Erythroblast (primary cell): ENCODE data around the gene FOXL3.

ENCODE experiments used
- DNase-seq, 2 experiments: peaks; one replicate each; lab custom pipeline; 2025; lab: John Stamatoyannopoulos, UW
- GATA1 ChIP-seq: IDR thresholded peaks from 2 replicates; pipeline ENCODE4 v1.6.1; 2011; ENCODE audit warnings: low read depth, mild to moderate bottlenecking, control low read depth, low read length, moderate library complexity
- POLR2A ChIP-seq: IDR thresholded peaks from 2 replicates; pipeline ENCODE4 v1.6.1; 2011; ENCODE audit warnings: mild to moderate bottlenecking, low read length

The FOXL3 gene

DNA sequence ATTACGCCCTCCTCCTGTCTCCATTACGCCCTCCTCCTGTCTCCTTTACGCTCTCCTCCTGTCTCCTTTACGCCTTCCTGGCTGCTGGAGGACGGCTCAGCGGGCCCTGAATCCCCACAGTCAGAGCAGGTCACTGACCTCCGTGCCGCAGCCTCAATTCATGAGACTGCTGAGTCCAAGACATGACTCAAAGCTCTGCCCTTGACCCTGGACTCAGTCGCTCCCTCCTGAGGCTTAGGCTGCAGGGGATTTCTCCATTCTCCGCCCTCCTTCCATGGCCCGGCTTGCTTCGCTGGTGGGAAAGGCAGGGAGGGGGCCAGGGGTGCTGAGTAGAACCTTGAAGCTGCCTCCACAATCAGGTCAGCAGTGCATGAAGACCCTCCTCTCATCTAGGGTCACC lies 21.0 kb upstream of the FOXL3 start:
- TF ChIP-seq GATA1: no peak
- TF ChIP-seq POLR2A: no peak
- DNase-seq: no peak

DNA sequence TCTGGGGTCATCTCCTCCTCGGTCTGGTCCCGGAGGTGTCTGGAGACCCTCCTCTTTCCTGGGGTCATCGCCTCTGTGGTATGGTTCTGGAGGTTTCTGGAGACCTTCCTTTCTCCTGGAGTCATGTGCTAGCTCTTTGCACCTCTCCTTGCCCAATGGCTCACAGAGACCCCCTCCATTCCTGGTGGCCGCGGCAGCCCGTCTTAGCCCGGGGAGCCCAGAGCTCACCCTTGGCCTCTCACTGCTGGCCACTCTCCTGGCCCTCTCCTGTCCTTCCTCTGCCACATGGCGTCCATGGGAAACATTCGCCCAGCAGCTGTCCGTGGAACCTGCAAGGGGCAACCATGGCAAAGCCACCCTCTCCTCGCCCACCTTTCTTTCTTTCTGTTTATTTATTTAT lies 20.2 kb upstream of the FOXL3 start:
- TF ChIP-seq POLR2A (no peak), GATA1 (no peak)
- DNase-seq: no peak

DNA sequence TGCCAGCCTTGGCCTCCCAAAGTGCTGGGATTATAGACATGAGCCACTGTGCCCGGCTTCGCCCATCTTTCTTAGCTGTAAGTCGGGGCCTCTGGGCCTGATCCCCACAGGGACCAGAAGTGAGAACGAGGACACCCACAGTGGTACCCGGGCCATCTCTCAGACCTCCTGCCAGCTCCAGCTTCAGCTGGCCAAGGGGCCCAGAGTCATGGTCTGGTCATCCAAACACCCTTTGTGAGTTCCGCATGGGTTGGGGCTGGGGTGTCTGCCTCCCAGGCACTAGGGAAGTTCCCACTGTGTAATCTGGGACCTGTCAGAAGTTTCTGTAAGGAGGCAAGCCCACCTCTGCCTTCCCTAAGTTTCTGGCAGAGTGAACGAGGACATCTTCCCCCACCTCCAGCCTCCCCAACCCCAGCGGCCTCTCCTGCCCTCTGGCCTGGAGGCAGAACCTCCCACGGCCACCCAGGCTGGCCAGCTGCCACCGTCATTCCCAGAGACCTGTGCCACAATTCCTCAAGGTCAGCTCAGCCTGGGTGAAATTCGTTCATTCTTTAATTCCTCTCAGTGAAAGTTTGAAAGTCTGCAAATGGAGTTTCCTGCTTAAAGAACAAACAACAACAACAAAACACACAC lies 19.5 kb upstream of the FOXL3 start:
- TF ChIP-seq POLR2A: no peak
- no peak for TF ChIP-seq GATA1
- DNase-seq: no peak

DNA sequence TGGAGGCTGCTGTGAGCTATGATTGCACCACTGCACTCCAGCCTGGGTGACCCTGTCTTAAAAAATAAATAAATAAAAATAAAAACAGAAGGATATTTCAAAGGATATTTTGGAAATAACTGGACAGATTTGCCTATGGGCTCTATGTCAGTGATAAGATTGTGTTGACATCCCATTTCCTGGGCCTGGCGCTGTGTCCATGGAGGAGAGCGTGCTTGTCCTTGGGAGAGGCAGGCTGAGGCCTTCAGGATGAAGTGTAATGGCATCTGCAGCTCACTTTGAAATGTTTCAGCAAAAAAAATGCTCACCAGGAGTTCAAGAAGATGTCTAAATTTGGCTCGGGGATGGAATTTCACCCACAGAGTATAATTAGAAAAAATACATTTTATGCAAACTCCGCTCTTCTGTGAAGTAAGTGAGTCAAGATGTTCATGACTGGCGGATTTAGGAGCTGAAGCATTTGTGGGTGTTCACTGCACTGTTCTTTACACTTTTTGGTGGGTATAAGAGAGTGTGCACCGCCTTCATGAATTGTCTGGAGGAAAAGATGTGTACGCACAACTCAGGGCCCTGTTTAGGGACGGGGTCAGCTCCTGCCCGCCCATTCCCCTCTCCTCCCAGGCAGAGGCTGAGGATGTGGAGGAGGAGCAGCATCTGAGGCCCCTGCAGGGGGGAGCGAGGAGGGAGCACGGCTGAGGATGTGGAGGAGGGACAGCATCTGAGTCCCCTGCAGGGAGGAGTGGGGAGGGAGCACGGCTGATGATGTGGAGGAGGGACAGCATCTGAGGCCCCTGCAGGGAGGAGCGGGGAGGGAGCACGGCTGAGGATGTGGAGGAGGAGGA lies 18.5 kb upstream of the FOXL3 start:
- no peak for TF ChIP-seq GATA1
- no peak for TF ChIP-seq POLR2A
- DNase-seq: no peak

DNA sequence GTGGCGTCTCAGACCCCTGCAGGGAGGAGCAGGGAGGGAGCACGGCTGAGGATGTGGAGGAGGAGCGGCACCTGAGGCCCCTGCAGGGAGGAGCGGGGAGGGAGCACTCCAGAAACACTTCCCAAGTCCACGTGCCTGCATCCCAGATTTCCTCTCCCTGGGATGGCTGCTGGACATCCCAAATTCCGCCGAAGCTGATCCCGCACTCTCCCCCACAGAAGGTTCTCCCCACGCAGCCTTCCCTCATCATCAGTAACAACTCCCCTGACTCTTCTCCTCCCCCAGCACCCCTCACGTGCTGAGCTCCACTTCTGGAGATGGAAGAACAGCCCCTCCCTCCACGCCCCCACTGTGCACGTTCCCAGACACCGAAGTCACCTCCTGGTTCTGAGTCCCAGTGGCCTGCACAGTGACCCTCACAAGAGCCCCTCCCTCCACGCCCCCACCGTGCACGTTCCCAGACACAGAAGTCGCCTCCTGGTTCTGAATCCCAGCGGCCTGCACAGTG lies 17.8 kb upstream of the FOXL3 start:
- DNase-seq: no peak
- TF ChIP-seq GATA1 (no peak), POLR2A (no peak)

DNA sequence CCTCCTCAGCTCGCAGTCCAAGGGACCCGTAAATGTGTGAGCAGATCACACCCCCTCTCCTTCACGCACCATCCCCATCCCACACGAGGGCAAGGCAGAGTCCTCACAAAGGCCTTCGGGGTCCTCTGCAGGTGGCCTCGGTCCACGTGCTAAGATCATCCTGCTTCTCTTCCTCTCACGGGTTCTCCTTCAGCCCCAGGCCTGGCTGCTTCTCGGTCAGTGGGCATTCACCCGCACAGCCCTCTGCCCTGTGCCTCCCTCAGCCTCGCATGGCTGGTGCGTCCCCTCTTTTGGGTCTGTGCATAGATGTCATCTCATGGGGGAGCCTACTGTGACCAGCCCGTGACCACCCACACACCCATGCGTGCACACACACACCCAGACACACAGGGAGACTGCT lies 17.3 kb upstream of the FOXL3 start:
- no peak for TF ChIP-seq GATA1
- TF ChIP-seq POLR2A: no peak
- DNase-seq: no peak

DNA sequence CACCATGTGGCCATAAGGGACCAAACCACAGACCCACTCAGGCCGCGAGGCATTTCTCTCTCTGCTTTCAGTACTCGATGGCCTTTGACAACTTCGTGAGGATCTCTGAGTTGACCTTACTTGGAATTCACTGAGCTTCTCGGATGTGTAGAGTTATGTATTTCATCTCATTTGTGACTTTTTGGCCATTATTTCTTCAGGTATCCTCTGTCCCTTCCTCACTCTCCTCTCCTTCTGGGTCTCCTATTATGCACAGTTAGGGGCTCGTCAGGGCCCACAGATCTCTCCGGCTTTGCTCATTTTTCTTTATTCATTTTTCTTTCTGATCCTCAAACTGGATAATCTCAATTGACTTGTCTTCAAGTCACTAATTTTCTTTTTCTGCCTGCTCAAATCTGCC lies 16.6 kb upstream of the FOXL3 start:
- no peak for TF ChIP-seq GATA1
- no peak for TF ChIP-seq POLR2A
- no peak for DNase-seq

DNA sequence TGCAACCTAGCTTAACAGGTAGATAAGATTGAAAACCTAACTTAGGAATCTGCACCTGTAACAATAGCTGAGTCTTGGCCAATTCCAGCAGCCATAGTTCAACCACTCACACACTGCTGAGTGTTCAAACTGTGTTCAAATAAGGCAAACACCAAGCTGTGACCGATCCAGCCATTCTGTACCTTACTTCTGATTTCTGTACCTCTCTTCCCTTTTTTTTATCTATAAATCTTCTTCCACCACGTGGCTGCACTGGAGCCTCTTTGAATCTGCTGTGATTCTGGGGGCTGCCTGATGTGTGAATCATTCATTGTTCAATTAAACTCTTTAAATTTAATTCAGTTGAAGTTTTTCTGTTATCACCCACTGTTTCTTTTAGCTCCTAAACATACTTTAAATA lies 15.7 kb upstream of the FOXL3 start:
- no peak for DNase-seq
- TF ChIP-seq GATA1 (no peak), POLR2A (no peak)

DNA sequence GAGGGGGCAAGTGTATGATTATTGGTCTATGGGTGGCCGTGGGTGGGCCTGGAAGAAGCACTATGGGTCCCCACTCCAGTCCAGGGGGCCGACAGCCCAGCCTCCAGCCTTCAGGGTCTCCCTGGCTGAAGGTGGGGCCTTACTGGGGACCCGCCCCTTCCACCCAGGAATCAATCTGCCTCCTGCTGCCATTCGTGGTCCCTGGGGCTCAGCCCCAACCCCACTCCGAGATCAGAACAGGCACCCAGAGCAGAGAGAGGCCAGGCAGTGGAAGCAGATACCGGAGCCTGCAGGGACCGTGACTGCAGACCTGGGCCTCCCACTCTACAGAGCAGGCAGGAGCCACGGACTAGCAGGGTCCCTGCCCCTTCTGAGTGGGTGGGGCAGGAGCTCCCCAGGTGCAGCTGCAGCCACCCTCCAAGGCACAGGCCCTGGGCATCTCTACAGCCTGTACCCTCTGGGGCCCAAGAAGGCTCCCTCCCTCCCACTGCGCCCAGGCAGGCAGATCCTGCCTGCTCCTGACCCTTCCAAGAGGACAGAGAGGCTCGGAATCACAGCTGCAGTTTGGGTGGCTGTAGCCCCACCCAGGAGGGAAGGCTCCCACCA lies 13.6 kb upstream of the FOXL3 start:
- TF ChIP-seq POLR2A: no peak
- no peak for TF ChIP-seq GATA1
- DNase-seq: no peak

DNA sequence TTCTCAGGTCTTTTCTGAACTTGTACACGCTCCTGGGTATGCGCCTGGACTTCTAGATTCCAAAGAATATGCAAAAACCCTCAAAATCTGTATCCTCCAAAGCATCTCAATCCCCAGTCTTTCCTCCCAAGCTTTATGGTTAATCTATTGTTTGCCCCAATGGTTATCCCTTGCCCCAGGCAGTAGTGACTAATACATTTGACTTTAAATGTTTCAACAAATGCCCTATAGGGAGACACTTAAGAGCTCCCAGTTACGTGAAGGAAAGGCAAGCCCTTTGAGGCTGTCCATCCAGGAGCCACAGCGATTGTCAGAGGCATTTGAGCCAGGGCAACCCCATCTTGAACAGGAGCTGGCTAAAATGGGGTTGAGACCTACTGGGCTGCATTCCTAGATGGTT lies 12.7 kb upstream of the FOXL3 start:
- TF ChIP-seq GATA1: no peak
- DNase-seq: no peak

DNA sequence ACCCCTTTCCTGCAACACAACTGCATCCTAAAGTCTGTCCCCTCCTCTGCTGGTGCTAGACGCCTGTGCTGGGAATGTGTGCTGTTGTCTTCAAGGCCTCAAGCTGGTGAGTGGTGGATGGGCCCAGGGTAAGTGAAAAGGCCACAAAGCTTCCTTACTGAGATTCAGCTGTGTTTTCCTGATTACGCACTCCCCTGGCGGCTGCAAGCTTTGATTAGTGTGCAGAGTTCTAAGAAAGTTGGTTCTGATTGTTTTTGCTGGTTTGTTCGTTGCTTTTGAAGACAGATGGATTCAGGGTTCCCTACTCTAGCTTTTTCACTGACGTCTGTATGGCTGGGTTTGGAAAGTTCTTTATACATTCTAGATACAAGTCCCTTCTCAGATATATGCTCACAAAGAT lies 11.9 kb upstream of the FOXL3 start:
- no peak for DNase-seq
- TF ChIP-seq GATA1: no peak
- TF ChIP-seq POLR2A: no peak

DNA sequence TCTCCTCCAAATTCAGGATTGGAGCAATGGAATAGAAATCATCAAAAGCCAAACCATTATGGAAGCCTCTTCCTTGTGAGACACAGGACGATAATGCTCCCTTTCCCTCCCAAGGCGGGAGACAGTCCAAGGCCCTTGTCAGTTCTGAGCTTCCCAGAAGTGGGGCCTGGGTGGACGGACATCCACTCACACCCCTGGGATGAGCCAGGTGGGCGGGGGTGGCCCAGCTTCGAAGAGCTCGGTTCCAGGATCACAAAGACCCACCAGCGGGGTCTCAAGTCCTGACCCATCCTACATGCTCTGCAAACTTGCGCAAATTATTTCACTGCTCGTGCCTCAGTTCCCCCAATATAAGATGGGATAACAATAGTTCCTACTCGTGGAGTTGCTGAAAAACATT lies 10.1 kb upstream of the FOXL3 start:
- no peak for DNase-seq
- no peak for TF ChIP-seq GATA1
- TF ChIP-seq POLR2A: no peak

DNA sequence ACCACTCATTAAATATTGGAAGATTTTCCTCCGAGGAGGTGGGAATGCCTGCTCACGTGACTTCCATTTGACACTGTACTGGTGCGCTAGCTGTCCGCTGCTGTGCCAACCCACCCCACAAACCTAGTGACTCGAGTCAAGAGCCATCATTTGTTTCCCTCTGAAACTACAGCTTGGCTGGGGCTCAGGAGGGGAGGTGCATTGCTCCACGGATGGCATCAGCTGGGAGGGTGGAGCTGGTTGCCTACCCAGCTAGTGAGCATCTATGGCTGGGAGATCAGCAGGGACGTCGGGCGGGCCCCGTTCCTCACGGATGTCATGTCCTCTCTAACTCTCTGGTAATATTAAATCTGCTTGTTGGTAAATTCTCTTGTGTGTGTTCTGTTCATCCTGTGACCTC lies 9.5 kb upstream of the FOXL3 start:
- DNase-seq: no peak
- TF ChIP-seq GATA1 (no peak), POLR2A (no peak)

DNA sequence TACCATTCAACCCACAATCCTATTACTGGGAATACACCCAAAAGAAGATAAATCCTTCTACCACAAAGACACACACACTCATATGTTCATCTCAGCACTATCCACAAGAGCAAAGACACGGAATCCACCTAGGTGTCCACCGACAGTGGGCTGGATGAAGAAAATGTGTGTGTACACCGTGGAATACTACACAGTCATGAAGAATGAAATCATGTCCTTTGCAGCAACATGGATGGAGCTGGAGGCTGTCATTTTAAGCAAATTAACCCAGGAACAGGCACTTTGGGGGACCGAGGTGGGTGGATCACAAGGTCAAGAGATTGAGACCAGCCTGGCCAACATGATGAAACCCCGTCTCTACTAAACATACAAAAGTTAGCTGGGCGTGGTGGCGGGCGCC lies 8.3 kb upstream of the FOXL3 start:
- no peak for DNase-seq
- TF ChIP-seq GATA1 (no peak), POLR2A (no peak)
